Activated CD4-positive, alpha-beta memory T cell treated with anti-CD3 and anti-CD28 coated beads, Interleukin-2, amount 10 ng/mL, durations not matched to agents 7 days and 5 days (primary cell): ENCODE measurements around the gene CLOCK. TPM values are rescaled to one million over a fixed set of nuclear protein-coding genes. Genes with fewer than 3 reads are reported as not detected.
"Not testable (repeated sequence)": the region's sequence is repeated elsewhere in the genome, so short reads cannot be mapped to it uniquely, and the experiment has no call there.

Source experiments
- CTCF ChIA-PET: fragments of 350-600 bp; sonication (Branson Sonifier 250); formaldehyde crosslinking; loops from one replicate; lab custom pipeline; 2021; ENCODE audit warnings: antibody characterized with exemption, inconsistent platforms; lab: Charles Lee
- POLR2A ChIA-PET: fragments of 350-600 bp; sonication (Branson Sonifier 250); formaldehyde crosslinking; loops from one replicate; lab custom pipeline; 2021; ENCODE audit warnings: antibody characterized with exemption; lab: Charles Lee
- DNase-seq: peaks from one replicate; pipeline ENCODE4 v3.0.0-alpha.2; 2020
- H3K27ac Mint-ChIP-seq: one replicate; pipeline ENCODE4 v1.8.0; 2021; ENCODE audit warnings: mild to moderate bottlenecking, mixed read lengths
- H3K27me3 Mint-ChIP-seq: one replicate; pipeline ENCODE4 v1.8.0; 2021; ENCODE audit warnings: mixed read lengths
- H3K36me3 Mint-ChIP-seq: one replicate; pipeline ENCODE4 v1.8.0; 2021; ENCODE audit warnings: low read depth, mixed read lengths
- H3K4me1 Mint-ChIP-seq: one replicate; pipeline ENCODE4 v1.8.0; 2021; ENCODE audit warnings: mixed read lengths
- H3K4me3 Mint-ChIP-seq: one replicate; pipeline ENCODE4 v1.8.0; 2021; ENCODE audit warnings: mild to moderate bottlenecking, mixed read lengths
- H3K9me3 Mint-ChIP-seq: one replicate; pipeline ENCODE4 v1.8.0; 2021; ENCODE audit warnings: mixed read lengths
- total RNA-seq, 2 experiments: library from RNA; stranded (reverse); gene quantifications; one replicate each; pipeline ENCODE4 v1.2.3, GENCODE V29; 2021

Gene CLOCK
- total RNA-seq: 1 to 10 TPM; 7.4 to 9.6 TPM

- ChIA-PET POLR2A (interaction anchor here (1.3 to 1.6 kb wide), 4 partner anchors 63 to 202 kb away, joined by 3 to 13 read pairs (median 6); partner anchors contain the start of genes SRD5A3 and TMEM165), CTCF (interaction anchor here (0.8 to 3.2 kb wide), 6 partner anchors 8 to 201 kb away, joined by 3 to 17 read pairs (median 4); partner anchors contain the start of genes NMU, SRD5A3 and TMEM165)
- peak; percentile 83 for DNase-seq
- peak within 1 kb of the TSS; percentile 79 for H3K27ac Mint-ChIP-seq
- H3K36me3 Mint-ChIP-seq: no peaks in the 10 kb centered on the region
- peaks cover 27% of the 10 kb centered on the region for H3K27me3 Mint-ChIP-seq
- peaks cover 50% of the 10 kb centered on the region for H3K4me1 Mint-ChIP-seq
- no peaks in the 10 kb centered on the region for H3K9me3 Mint-ChIP-seq
- H3K4me3 Mint-ChIP-seq: peak within 1 kb of the TSS; percentile 85
Observed at GRCh38 chr4:55546756-55547465, at the start of gene CLOCK. CLOCK (minus strand) TSS chr4:55546909; CDS start chr4:55482785, 64,124 bp downstream.

GRCh38 chr4:55592014-55592413 lies 45.3 kb upstream of the CLOCK start, which contains the start of gene PDCL2:
PDCL2 (minus strand) TSS chr4:55592245; CDS start chr4:55592109, 136 bp downstream.
- Mint-ChIP-seq H3K27ac (no peak within 1 kb of the TSS), H3K27me3 (peaks cover 2% of the 10 kb centered on the region), H3K9me3 (peaks cover 2% of the 10 kb centered on the region), H3K4me3 (no peak within 1 kb of the TSS), H3K36me3 (no peaks in the 10 kb centered on the region), H3K4me1 (no peaks in the 10 kb centered on the region)
- POLR2A ChIA-PET: no interaction called here
- CTCF ChIA-PET: no interaction called here
- DNase-seq: no peak

GRCh38 chr4:55588160-55588559 lies 41.5 kb upstream of the CLOCK start:
- Mint-ChIP-seq H3K9me3 (peaks cover 4% of the 10 kb centered on the region), H3K36me3 (no peaks in the 10 kb centered on the region), H3K27me3 (peaks cover 10% of the 10 kb centered on the region), H3K27ac (no peak overlapping the region), H3K4me1 (no peaks in the 10 kb centered on the region), H3K4me3 (no peak overlapping the region)
- DNase-seq: no peak
- CTCF ChIA-PET: no interaction called here
- POLR2A ChIA-PET: no interaction called here

- H3K4me1 Mint-ChIP-seq, CTCF ChIA-PET, H3K4me3 Mint-ChIP-seq, POLR2A ChIA-PET, H3K36me3 Mint-ChIP-seq, DNase-seq, H3K9me3 Mint-ChIP-seq, H3K27ac Mint-ChIP-seq: not testable (repeated sequence)
- H3K27me3 Mint-ChIP-seq: peaks cover 13% of the 10 kb centered on the region
Observed at GRCh38 chr4:55582773-55583172, 36.1 kb upstream of the CLOCK start.

- no peak overlapping the region for H3K27ac Mint-ChIP-seq
- no peak overlapping the region for H3K4me3 Mint-ChIP-seq
- H3K4me1 Mint-ChIP-seq: no peaks in the 10 kb centered on the region
- peaks cover 11% of the 10 kb centered on the region for H3K9me3 Mint-ChIP-seq
- no peak for DNase-seq
- H3K27me3 Mint-ChIP-seq: peaks cover 5% of the 10 kb centered on the region
- peaks cover 7% of the 10 kb centered on the region for H3K36me3 Mint-ChIP-seq
- CTCF ChIA-PET: no interaction called here
- POLR2A ChIA-PET: no interaction called here
Observed at GRCh38 chr4:55578341-55579010, 31.8 kb upstream of the CLOCK start.

GRCh38 chr4:55575513-55575912 lies 28.8 kb upstream of the CLOCK start:
- ChIA-PET CTCF (no interaction called here), POLR2A (no interaction called here)
- Mint-ChIP-seq H3K4me1 (no peaks in the 10 kb centered on the region), H3K4me3 (no peak overlapping the region), H3K27ac (no peak overlapping the region), H3K27me3 (peaks cover 11% of the 10 kb centered on the region), H3K36me3 (peaks cover 7% of the 10 kb centered on the region), H3K9me3 (peaks cover 6% of the 10 kb centered on the region)
- DNase-seq: no peak

GRCh38 chr4:55574252-55574651 lies 27.5 kb upstream of the CLOCK start:
- DNase-seq: no peak
- CTCF ChIA-PET: no interaction called here
- peaks cover 12% of the 10 kb centered on the region for H3K27me3 Mint-ChIP-seq

GRCh38 chr4:55571806-55572205 lies 25.1 kb upstream of the CLOCK start:
- peaks cover 7% of the 10 kb centered on the region for H3K36me3 Mint-ChIP-seq
- DNase-seq: no peak
- peaks cover 6% of the 10 kb centered on the region for H3K9me3 Mint-ChIP-seq
- H3K27me3 Mint-ChIP-seq: peaks cover 8% of the 10 kb centered on the region
- ChIA-PET POLR2A (no interaction called here), CTCF (no interaction called here)
- no peak overlapping the region for H3K4me3 Mint-ChIP-seq
- no peak overlapping the region for H3K27ac Mint-ChIP-seq
- no peaks in the 10 kb centered on the region for H3K4me1 Mint-ChIP-seq

More at GRCh38 chr4:55574252-55574651, 27.5 kb upstream of the CLOCK start:
- Mint-ChIP-seq H3K4me3 (no peak overlapping the region), H3K9me3 (peaks cover 6% of the 10 kb centered on the region), H3K36me3 (peaks cover 7% of the 10 kb centered on the region), H3K27ac (no peak overlapping the region), H3K4me1 (no peaks in the 10 kb centered on the region)
- POLR2A ChIA-PET: no interaction called here

GRCh38 chr4:55568905-55569504 lies 22.3 kb upstream of the CLOCK start:
- CTCF ChIA-PET: interaction anchor here (0.6 kb wide), 1 partner anchor 207 kb away, joined by 3 read pairs; no protein-coding TSS in a partner anchor
- no peak overlapping the region for H3K4me3 Mint-ChIP-seq
- H3K36me3 Mint-ChIP-seq: no peaks in the 10 kb centered on the region
- no peaks in the 10 kb centered on the region for H3K9me3 Mint-ChIP-seq
- DNase-seq: no peak
- no peaks in the 10 kb centered on the region for H3K4me1 Mint-ChIP-seq
- POLR2A ChIA-PET: no interaction called here
- H3K27me3 Mint-ChIP-seq: peaks cover 10% of the 10 kb centered on the region
- no peak overlapping the region for H3K27ac Mint-ChIP-seq

GRCh38 chr4:55561889-55562288 lies 15.2 kb upstream of the CLOCK start:
- Mint-ChIP-seq H3K27me3 (peaks cover 14% of the 10 kb centered on the region), H3K36me3 (peaks cover 4% of the 10 kb centered on the region), H3K4me3 (no peak overlapping the region), H3K27ac (no peak overlapping the region), H3K9me3 (peaks cover 8% of the 10 kb centered on the region), H3K4me1 (peaks cover 16% of the 10 kb centered on the region)
- POLR2A ChIA-PET: interaction anchor here (1.4 kb wide), 1 partner anchor 16 kb away, joined by 3 read pairs; no protein-coding TSS in a partner anchor
- DNase-seq: no peak
- CTCF ChIA-PET: no interaction called here

GRCh38 chr4:55560096-55560495 lies 13.4 kb upstream of the CLOCK start:
- H3K4me3 Mint-ChIP-seq: no peak overlapping the region
- H3K27ac Mint-ChIP-seq: no peak overlapping the region
- H3K4me1 Mint-ChIP-seq: peaks cover 16% of the 10 kb centered on the region
- POLR2A ChIA-PET: no interaction called here
- peaks cover 8% of the 10 kb centered on the region for H3K9me3 Mint-ChIP-seq
- H3K36me3 Mint-ChIP-seq: peaks cover 4% of the 10 kb centered on the region
- DNase-seq: no peak
- H3K27me3 Mint-ChIP-seq: peaks cover 16% of the 10 kb centered on the region
- CTCF ChIA-PET: no interaction called here

- CTCF ChIA-PET: interaction anchor here (0.7 to 1.5 kb wide), 8 partner anchors 8 to 584 kb away, joined by 3 to 13 read pairs (median 3); partner anchors contain the start of genes EXOC1 and SRD5A3
- Mint-ChIP-seq H3K4me3 (no peak overlapping the region), H3K36me3 (peaks cover 4% of the 10 kb centered on the region), H3K9me3 (peaks cover 8% of the 10 kb centered on the region), H3K27me3 (peaks cover 22% of the 10 kb centered on the region), H3K4me1 (peaks cover 21% of the 10 kb centered on the region), H3K27ac (no peak overlapping the region)
- POLR2A ChIA-PET: interaction anchor here (1.0 kb wide), 1 partner anchor 209 kb away, joined by 3 read pairs; the partner anchor contains the start of gene SRD5A3
- no peak for DNase-seq
Observed at GRCh38 chr4:55554453-55555030, 7.8 kb upstream of the CLOCK start.
